ENCODE results near the gene MAOB.

DNA sequence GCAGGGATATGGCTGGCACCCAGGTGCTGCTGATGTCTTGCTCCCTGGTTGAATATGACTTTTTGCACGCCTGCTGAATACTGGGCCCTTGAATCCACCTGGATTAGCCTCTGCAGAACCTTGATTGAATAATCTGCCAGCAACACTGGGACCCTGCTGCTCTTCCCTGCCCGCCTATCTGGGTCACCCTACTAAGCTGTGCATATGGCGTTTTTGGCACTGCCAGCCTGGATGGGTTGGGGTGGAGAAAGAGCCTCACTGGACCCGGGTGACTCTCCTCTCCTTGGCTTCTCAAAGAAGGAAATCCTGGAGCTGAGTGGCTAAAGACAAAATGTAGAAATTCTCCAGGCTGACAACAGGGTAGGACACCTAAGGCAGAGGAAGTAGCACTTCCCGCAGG lies 126.2 kb downstream of the MAOB start:
- TF ChIP-seq, protein P1, sequence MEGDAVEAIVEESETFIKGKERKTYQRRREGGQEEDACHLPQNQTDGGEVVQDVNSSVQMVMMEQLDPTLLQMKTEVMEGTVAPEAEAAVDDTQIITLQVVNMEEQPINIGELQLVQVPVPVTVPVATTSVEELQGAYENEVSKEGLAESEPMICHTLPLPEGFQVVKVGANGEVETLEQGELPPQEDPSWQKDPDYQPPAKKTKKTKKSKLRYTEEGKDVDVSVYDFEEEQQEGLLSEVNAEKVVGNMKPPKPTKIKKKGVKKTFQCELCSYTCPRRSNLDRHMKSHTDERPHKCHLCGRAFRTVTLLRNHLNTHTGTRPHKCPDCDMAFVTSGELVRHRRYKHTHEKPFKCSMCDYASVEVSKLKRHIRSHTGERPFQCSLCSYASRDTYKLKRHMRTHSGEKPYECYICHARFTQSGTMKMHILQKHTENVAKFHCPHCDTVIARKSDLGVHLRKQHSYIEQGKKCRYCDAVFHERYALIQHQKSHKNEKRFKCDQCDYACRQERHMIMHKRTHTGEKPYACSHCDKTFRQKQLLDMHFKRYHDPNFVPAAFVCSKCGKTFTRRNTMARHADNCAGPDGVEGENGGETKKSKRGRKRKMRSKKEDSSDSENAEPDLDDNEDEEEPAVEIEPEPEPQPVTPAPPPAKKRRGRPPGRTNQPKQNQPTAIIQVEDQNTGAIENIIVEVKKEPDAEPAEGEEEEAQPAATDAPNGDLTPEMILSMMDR (tag by site-specific recombination; IDR thresholded peaks at IDR 0.05), result no peak
- TF ChIP-seq YY1 (tag by site-specific recombination; IDR thresholded peaks at IDR 0.05), result no peak
- no peak for TF ChIP-seq ZNF138 (tag by site-specific recombination; IDR thresholded peaks at IDR 0.05; ENCODE audit: borderline replicate concordance)
- TF ChIP-seq, protein P2, sequence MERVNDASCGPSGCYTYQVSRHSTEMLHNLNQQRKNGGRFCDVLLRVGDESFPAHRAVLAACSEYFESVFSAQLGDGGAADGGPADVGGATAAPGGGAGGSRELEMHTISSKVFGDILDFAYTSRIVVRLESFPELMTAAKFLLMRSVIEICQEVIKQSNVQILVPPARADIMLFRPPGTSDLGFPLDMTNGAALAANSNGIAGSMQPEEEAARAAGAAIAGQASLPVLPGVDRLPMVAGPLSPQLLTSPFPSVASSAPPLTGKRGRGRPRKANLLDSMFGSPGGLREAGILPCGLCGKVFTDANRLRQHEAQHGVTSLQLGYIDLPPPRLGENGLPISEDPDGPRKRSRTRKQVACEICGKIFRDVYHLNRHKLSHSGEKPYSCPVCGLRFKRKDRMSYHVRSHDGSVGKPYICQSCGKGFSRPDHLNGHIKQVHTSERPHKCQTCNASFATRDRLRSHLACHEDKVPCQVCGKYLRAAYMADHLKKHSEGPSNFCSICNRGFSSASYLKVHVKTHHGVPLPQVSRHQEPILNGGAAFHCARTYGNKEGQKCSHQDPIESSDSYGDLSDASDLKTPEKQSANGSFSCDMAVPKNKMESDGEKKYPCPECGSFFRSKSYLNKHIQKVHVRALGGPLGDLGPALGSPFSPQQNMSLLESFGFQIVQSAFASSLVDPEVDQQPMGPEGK (tag by site-specific recombination; IDR thresholded peaks at IDR 0.05), result no peak
- TF ChIP-seq, protein P3, sequence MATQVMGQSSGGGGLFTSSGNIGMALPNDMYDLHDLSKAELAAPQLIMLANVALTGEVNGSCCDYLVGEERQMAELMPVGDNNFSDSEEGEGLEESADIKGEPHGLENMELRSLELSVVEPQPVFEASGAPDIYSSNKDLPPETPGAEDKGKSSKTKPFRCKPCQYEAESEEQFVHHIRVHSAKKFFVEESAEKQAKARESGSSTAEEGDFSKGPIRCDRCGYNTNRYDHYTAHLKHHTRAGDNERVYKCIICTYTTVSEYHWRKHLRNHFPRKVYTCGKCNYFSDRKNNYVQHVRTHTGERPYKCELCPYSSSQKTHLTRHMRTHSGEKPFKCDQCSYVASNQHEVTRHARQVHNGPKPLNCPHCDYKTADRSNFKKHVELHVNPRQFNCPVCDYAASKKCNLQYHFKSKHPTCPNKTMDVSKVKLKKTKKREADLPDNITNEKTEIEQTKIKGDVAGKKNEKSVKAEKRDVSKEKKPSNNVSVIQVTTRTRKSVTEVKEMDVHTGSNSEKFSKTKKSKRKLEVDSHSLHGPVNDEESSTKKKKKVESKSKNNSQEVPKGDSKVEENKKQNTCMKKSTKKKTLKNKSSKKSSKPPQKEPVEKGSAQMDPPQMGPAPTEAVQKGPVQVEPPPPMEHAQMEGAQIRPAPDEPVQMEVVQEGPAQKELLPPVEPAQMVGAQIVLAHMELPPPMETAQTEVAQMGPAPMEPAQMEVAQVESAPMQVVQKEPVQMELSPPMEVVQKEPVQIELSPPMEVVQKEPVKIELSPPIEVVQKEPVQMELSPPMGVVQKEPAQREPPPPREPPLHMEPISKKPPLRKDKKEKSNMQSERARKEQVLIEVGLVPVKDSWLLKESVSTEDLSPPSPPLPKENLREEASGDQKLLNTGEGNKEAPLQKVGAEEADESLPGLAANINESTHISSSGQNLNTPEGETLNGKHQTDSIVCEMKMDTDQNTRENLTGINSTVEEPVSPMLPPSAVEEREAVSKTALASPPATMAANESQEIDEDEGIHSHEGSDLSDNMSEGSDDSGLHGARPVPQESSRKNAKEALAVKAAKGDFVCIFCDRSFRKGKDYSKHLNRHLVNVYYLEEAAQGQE (tag by site-specific recombination; IDR thresholded peaks at IDR 0.05), result no peak
- TF ChIP-seq, protein P4, sequence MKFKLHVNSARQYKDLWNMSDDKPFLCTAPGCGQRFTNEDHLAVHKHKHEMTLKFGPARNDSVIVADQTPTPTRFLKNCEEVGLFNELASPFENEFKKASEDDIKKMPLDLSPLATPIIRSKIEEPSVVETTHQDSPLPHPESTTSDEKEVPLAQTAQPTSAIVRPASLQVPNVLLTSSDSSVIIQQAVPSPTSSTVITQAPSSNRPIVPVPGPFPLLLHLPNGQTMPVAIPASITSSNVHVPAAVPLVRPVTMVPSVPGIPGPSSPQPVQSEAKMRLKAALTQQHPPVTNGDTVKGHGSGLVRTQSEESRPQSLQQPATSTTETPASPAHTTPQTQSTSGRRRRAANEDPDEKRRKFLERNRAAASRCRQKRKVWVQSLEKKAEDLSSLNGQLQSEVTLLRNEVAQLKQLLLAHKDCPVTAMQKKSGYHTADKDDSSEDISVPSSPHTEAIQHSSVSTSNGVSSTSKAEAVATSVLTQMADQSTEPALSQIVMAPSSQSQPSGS (tag by site-specific recombination; IDR thresholded peaks at IDR 0.05; ENCODE audit: low read depth), result no peak
- TF ChIP-seq ZNF311 (tag by site-specific recombination; IDR thresholded peaks at IDR 0.05; ENCODE audit: borderline replicate concordance), result no peak
- no peak for TF ChIP-seq ZNF37A (tag by site-specific recombination; IDR thresholded peaks at IDR 0.05)
- TF ChIP-seq ZNF112 (tag by site-specific recombination; IDR thresholded peaks at IDR 0.05), result no peak
- TF ChIP-seq ZNF223 (tag by site-specific recombination; IDR thresholded peaks at IDR 0.05), result no peak
- TF ChIP-seq SP2 (tag by site-specific recombination; IDR thresholded peaks at IDR 0.05), result no peak
